GM18858 (cell line): Measurements from ENCODE around the gene UBA5.

Experiments
- ATAC-seq: cut with Tn5 transposase; IDR thresholded peaks from one replicate; pipeline ENCODE4 v1.9.1; 2021; ENCODE audit not compliant: unreplicated experiment

UBA5 gene

GRCh38 chr3:132713977-132714727 lies 54.0 kb downstream of the UBA5 start:
- no peak for ATAC-seq

- no peak for ATAC-seq
Measured at GRCh38 chr3:132716372-132716771, 56.2 kb downstream of the UBA5 start.

GRCh38 chr3:132720228-132720627 lies 60.1 kb downstream of the UBA5 start:
- no peak for ATAC-seq

GRCh38 chr3:132721479-132722164 lies 61.5 kb downstream of the UBA5 start:
- ATAC-seq: peak; percentile 10

GRCh38 chr3:132722165-132723023 lies 62.3 kb downstream of the UBA5 start, which contains the start of gene NPHP3:
Gene NPHP3 (minus strand): TSS chr3:132722409. CDS start chr3:132722355, 54 bp downstream.
- ATAC-seq: peak; percentile 55

- no peak for ATAC-seq
Measured at GRCh38 chr3:132723024-132723950, 63.2 kb downstream of the UBA5 start.

- no peak for ATAC-seq
Measured at GRCh38 chr3:132726341-132726823, 66.3 kb downstream of the UBA5 start.
